Suprapubic skin (tissue), 4 donors: ENCODE measurements around the gene GALNT15. TPM values are rescaled to one million over a fixed set of nuclear protein-coding genes. Genes with fewer than 3 reads are reported as not detected.

ENCODE experiments used
- DNase-seq, 2 donors: peaks; one replicate each; pipeline ENCODE4 v3.0.0-alpha.2; 2019; ENCODE audit warnings: low spot score in 2 of 2
- H3K27ac ChIP-seq: fragments of 200-600 bp; sonication (generic); one replicate; pipeline ENCODE4 v1.5.1; 2019
- H3K27me3 ChIP-seq: fragments of 200-600 bp; sonication (generic); one replicate; pipeline ENCODE4 v1.5.1; 2019
- H3K36me3 ChIP-seq: fragments of 200-600 bp; sonication (generic); one replicate; pipeline ENCODE4 v1.5.1; 2019
- H3K4me1 ChIP-seq: fragments of 200-600 bp; sonication (generic); one replicate; pipeline ENCODE4 v1.5.1; 2019
- H3K4me3 ChIP-seq: fragments of 200-600 bp; sonication (generic); one replicate; pipeline ENCODE4 v1.5.1; 2019; ENCODE audit warnings: mild to moderate bottlenecking
- H3K9me3 ChIP-seq: fragments of 200-600 bp; sonication (generic); one replicate; pipeline ENCODE4 v1.5.1; 2019
- EP300 ChIP-seq: sonication (generic); formaldehyde crosslinking; IDR thresholded peaks from one replicate; pipeline ENCODE4 v1.6.1; 2017; ENCODE audit warnings: antibody characterized with exemption
- POLR2A ChIP-seq, 2 donors: fragments of 450-650 bp; IDR thresholded peaks; one replicate each; pipeline ENCODE4 v1.6.1; 2017; ENCODE audit warnings: antibody characterized with exemption in 2 of 2, mild to moderate bottlenecking in 2 of 2, moderate library complexity in 2 of 2
- POLR2AphosphoS5 ChIP-seq, 3 donors: sonication (generic); formaldehyde crosslinking; IDR thresholded peaks; one replicate each; pipeline ENCODE4 v1.6.1; 2017; ENCODE audit warnings: antibody characterized with exemption in 3 of 3
- WGBS: methylation state at CpG from one replicate; pipeline ENCODE4 v1.1.5; 2018; 5-methylcytosine and 5-hydroxymethylcytosine counted together
- total RNA-seq, 4 donors: library from RNA; depleted of rRNA; stranded (reverse); fragments of >200 nt; gene quantifications; one replicate each; pipeline ENCODE4 v1.1.0, GENCODE V29; 2016
- TF ChIP-seq, protein P1 (sequence below), 2 donors: fragments of 200-600 bp in 1 of 2; fragments of 450-650 bp in 1 of 2; sonication (generic) in 1 of 2; IDR thresholded peaks; one replicate each; pipeline ENCODE4 v1.5.1; 2016 to 2019; ENCODE audit warnings: antibody characterized with exemption in 2 of 2, mild to moderate bottlenecking in 1 of 2, moderate library complexity in 1 of 2

The GALNT15 gene
- total RNA-seq, 4 donors from 2014 or later: 15.5 to 113 (median 49.1) TPM

DNA sequence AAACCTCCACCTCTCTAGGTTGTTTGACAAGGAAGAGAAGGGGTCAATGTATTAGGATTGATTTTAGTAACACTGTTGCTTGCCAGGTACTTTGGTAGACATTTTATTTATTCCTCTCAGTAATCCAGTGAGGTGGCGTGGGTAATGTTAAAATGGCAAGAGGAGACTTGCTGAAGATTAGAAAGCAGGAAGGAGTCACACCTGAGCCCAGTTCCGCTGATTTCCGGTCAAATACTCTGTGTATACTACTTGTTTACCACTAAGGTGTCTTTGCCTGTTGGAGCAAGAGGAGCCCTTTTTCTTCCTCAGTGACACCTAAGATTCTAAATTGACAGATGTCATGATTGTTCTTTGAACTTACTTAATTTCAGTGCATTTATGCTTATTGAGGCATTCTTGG, 92.2 kb downstream of the GALNT15 start:
- peaks cover 14% of the 10 kb centered on the region for H3K36me3 ChIP-seq
- TF ChIP-seq POLR2A (IDR thresholded peaks at IDR 0.05) (no peak), POLR2AphosphoS5 (IDR thresholded peaks at IDR 0.05) (no peak), EP300 (no peak)
- TF ChIP-seq, protein P1, sequence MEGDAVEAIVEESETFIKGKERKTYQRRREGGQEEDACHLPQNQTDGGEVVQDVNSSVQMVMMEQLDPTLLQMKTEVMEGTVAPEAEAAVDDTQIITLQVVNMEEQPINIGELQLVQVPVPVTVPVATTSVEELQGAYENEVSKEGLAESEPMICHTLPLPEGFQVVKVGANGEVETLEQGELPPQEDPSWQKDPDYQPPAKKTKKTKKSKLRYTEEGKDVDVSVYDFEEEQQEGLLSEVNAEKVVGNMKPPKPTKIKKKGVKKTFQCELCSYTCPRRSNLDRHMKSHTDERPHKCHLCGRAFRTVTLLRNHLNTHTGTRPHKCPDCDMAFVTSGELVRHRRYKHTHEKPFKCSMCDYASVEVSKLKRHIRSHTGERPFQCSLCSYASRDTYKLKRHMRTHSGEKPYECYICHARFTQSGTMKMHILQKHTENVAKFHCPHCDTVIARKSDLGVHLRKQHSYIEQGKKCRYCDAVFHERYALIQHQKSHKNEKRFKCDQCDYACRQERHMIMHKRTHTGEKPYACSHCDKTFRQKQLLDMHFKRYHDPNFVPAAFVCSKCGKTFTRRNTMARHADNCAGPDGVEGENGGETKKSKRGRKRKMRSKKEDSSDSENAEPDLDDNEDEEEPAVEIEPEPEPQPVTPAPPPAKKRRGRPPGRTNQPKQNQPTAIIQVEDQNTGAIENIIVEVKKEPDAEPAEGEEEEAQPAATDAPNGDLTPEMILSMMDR (IDR thresholded peaks at IDR 0.05): no peak
- peaks cover 50% of the 10 kb centered on the region for H3K4me1 ChIP-seq
- 63% methylated on average over 3 of the region's 3 CpGs for WGBS
- H3K27ac ChIP-seq: no peak overlapping the region
- no peaks in the 10 kb centered on the region for H3K27me3 ChIP-seq
- H3K9me3 ChIP-seq: no peaks in the 10 kb centered on the region
- DNase-seq: no peak
- no peak overlapping the region for H3K4me3 ChIP-seq

DNA sequence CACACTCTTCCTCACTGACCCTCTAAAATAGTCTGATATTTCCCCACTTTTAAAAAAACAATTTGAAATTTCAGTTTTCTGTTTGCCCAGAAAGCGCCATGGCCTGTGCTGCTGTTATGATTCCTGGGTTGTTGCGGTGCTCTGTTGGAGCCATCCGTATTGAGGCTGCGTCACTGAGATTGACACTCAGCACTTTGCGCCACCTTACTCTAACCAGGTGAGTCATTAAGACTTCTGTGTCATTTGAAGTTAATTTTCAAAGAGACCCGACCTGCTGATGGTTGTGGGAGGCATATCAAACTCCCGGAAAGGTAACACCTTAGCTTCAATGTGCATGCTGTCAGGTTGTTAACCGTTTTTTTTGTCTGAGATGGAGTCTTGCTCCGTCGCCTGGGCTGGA, 96.4 kb downstream of the GALNT15 start:
- Histone ChIP-seq H3K9me3 (no peaks in the 10 kb centered on the region), H3K4me1 (peaks cover 23% of the 10 kb centered on the region), H3K27me3 (no peaks in the 10 kb centered on the region), H3K36me3 (peaks cover 21% of the 10 kb centered on the region), H3K27ac (no peak overlapping the region), H3K4me3 (no peak overlapping the region)
- DNase-seq: no peak
- TF ChIP-seq, protein P1 (IDR thresholded peaks at IDR 0.05): no peak
- no peak for TF ChIP-seq EP300
- TF ChIP-seq POLR2A (IDR thresholded peaks at IDR 0.05): no peak
- no peak for TF ChIP-seq POLR2AphosphoS5 (IDR thresholded peaks at IDR 0.05)
- WGBS: 97% methylated on average over 10 of the region's 10 CpGs

DNA sequence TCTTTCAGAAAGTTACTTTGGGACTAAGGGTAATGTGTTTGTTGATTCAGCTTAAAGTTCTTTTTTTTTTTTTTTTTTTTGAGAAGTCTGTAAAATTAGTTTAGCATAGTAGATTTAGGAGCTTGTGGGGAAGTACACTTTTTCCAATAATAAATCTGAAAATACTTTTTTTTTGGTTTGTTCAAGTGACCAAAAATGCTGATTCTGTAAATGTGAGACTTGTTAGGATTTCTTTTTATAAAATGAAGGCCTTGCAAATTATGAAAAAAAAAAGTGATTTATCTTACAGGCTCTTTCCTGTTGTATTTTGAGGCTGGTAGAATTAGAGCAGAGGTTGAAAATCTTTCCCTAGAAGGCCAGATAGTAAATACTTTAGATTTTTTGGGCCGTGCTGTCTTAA, 98.1 kb downstream of the GALNT15 start:
- Histone ChIP-seq H3K27ac (no peak overlapping the region), H3K27me3 (no peaks in the 10 kb centered on the region), H3K4me1 (peaks cover 6% of the 10 kb centered on the region), H3K9me3 (no peaks in the 10 kb centered on the region), H3K36me3 (peaks cover 26% of the 10 kb centered on the region), H3K4me3 (no peak overlapping the region)
- no peak for DNase-seq
- TF ChIP-seq EP300: no peak
- WGBS: 83% methylated on average over 1 of the region's 1 CpG

DNA sequence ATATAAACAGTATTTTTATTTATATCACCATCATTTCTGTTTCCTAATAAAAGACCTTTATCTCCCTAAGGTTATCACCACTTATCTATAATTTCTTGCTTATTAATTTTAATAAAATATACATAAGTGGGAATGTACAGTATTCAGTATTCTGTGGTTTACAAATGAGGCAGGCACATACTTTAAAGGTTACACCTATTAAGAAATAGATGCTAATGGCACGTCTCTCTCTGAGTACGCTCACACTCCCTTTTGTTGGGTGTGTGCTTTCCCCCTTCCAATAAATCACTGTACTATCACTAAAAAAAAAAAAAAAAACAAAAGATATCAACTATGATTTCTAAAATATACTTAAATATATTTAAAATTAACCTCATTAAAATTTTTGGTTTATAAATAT, 99.4 kb downstream of the GALNT15 start:
- no peaks in the 10 kb centered on the region for H3K27me3 ChIP-seq
- no peak for DNase-seq
- no peak overlapping the region for H3K27ac ChIP-seq
- no peaks in the 10 kb centered on the region for H3K4me1 ChIP-seq
- WGBS: 80% methylated on average over 2 of the region's 2 CpGs
- peaks cover 26% of the 10 kb centered on the region for H3K36me3 ChIP-seq
- TF ChIP-seq, protein P1 (IDR thresholded peaks at IDR 0.05): no peak
- TF ChIP-seq EP300 (no peak), POLR2A (IDR thresholded peaks at IDR 0.05) (no peak), POLR2AphosphoS5 (IDR thresholded peaks at IDR 0.05) (no peak)
- no peaks in the 10 kb centered on the region for H3K9me3 ChIP-seq
- H3K4me3 ChIP-seq: no peak overlapping the region

DNA sequence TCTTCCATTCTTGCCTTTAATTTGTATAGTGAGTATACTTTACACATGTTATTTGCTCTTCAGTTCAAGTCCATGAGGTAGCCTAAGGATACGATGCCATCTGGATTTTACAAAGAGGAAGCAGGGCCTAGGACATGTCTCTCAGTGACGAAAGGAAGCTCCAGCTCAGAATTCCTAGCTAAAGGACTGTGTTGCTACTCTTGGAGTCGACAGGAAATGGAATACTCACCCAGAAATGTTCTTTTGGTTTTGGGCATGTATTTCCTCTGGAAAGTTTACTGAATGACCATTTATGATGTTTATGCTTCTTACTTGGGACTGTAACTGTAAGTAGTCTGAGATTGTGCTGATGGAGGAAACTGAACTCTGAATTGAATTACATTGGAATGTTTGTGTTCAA, 103.0 kb downstream of the GALNT15 start:
- no peak overlapping the region for H3K27ac ChIP-seq
- no peaks in the 10 kb centered on the region for H3K27me3 ChIP-seq
- H3K4me3 ChIP-seq: no peak overlapping the region
- 89% methylated on average over 3 of the region's 3 CpGs for WGBS
- DNase-seq: no peak
- peaks cover 10% of the 10 kb centered on the region for H3K36me3 ChIP-seq
- TF ChIP-seq POLR2A (IDR thresholded peaks at IDR 0.05) (no peak), POLR2AphosphoS5 (IDR thresholded peaks at IDR 0.05) (no peak), EP300 (no peak)
- TF ChIP-seq, protein P1 (IDR thresholded peaks at IDR 0.05): no peak
- H3K4me1 ChIP-seq: no peaks in the 10 kb centered on the region
- no peaks in the 10 kb centered on the region for H3K9me3 ChIP-seq
